ENCODE data around the gene TPO.
"Not testable (repeated sequence)": the region's sequence is repeated elsewhere in the genome, so short reads cannot be mapped to it uniquely, and the experiment has no call there.

The TPO gene

DNA sequence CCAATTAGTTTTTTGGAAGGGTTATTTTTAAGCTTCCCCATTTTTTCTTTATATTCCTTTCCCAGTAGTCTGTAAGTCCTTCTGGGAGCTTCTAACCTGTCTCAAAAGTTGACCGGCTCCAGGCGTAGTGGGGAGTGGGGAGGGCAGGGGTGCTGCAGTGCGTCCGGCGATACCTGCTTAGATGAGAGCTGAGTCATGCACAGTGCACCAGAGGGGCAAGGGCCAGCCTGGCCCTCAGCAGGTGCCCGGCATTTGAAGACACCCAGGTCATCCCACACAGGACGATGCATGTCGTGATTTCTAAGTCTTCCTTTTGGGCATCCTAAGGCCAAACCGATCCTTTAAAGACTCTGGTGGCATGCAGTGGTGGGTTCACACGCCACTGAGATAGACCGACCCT lies 73.4 kb downstream of the TPO start:
- no peak for DNase-seq

- no peak for DNase-seq
Measured at GRCh38 chr2:1487758-1488157, 74.5 kb downstream of the TPO start.

- no peak for DNase-seq
Measured at GRCh38 chr2:1488181-1488671, 75.0 kb downstream of the TPO start.

GRCh38 chr2:1488851-1489250 lies 75.6 kb downstream of the TPO start:
- DNase-seq, result no peak

DNA sequence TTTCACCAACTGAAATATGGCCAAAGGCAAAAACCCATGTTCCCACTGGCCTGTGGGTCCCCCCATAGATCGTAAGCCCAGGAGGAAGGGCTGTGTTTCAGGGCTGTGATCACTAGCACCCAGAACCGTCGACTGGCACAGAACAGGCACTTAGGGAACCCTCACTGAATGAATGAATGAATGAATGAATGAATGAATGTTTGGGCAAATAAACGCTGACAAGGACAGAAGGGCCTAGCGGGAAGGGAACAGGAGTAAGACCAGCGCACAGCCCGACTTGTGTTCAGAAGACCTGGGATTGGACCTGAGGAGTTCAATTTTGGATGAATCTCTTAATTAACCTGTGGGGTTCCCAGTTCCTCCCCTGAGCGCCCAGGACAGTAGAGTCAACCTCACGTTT lies 76.2 kb downstream of the TPO start:
- DNase-seq, result no peak

DNA sequence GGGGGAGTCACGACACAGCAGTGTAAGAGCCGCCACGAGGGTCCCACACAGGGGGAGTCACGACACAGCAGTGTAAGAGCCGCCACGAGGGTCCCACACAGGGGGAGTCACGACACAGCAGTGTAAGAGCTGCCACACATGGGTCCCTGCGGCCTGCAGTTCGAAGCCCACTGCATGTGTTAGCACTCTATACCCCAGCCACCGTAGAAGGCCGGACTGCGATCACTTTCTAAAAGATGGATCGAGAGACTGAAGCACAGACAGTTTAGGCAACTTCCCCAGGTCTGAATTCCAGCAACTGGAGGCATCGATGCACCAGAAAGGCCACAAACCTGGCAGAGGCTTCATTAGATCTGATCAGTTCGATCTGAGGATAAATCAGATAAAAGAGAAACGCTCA lies 77.1 kb downstream of the TPO start:
- DNase-seq, result not testable (repeated sequence)

GRCh38 chr2:1491751-1492150 lies 78.5 kb downstream of the TPO start:
- DNase-seq, result no peak

- DNase-seq, result not testable (repeated sequence)
Measured at GRCh38 chr2:1492231-1492630, 79.0 kb downstream of the TPO start.

- DNase-seq, result no peak
Measured at GRCh38 chr2:1492711-1493430, 79.6 kb downstream of the TPO start.

DNA sequence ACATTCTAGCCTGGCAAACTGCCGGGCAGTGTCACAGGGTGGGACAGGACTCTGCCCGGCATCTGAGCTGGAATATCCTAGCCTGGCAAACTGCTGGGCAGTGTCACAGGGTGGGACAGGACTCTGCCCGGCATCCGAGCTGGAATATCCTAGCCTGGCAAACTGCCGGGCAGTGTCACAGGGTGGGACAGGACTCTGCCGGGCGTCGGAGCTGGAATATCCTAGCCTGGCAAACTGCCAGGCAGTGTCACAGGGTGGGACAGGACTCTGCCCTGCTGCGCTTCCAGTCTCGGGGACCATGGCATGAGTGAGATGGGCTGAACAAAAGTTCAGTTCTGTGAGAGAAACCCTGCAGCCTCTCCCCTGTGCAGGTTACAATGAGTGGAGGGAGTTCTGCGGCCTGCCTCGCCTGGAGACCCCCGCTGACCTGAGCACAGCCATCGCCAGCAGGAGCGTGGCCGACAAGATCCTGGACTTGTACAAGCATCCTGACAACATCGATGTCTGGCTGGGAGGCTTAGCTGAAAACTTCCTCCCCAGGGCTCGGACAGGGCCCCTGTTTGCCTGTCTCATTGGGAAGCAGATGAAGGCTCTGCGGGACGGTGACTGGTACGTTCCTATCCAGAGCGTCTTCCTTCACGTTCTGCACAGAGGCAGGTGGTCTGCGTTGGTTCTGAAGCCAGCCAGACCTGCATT lies 80.3 kb downstream of the TPO start:
- no peak for DNase-seq

DNA sequence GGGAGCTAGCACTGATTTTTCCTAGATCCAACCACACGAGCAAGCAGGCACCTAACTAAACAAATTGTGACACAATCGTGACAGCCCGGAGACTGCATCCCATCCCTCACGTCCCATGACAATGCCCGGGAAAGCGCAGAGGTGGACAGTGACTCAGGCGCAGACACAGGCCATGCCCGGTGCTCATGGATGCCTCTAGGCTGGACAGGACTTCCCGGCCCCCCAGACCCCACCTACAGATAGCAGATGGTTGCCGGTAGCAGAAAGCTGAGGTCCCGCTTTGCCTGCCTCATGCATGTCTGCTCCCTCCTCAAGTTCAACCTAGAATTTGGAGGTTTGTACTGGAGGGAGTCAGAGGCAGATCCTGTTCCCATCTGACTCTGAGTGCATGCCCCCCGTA lies 81.0 kb downstream of the TPO start:
- no peak for DNase-seq

GRCh38 chr2:1494906-1495305 lies 81.6 kb downstream of the TPO start:
- no peak for DNase-seq

- no peak for DNase-seq
Measured at GRCh38 chr2:1495676-1496358, 82.6 kb downstream of the TPO start.

- DNase-seq, result no peak
Measured at GRCh38 chr2:1496359-1496821, 83.1 kb downstream of the TPO start.

- DNase-seq, result no peak
Measured at GRCh38 chr2:1497122-1497611, 83.9 kb downstream of the TPO start.

GRCh38 chr2:1498176-1498575 lies 84.9 kb downstream of the TPO start:
- no peak for DNase-seq

- DNase-seq, result no peak
Measured at GRCh38 chr2:1499033-1499795, 86.0 kb downstream of the TPO start.

DNA sequence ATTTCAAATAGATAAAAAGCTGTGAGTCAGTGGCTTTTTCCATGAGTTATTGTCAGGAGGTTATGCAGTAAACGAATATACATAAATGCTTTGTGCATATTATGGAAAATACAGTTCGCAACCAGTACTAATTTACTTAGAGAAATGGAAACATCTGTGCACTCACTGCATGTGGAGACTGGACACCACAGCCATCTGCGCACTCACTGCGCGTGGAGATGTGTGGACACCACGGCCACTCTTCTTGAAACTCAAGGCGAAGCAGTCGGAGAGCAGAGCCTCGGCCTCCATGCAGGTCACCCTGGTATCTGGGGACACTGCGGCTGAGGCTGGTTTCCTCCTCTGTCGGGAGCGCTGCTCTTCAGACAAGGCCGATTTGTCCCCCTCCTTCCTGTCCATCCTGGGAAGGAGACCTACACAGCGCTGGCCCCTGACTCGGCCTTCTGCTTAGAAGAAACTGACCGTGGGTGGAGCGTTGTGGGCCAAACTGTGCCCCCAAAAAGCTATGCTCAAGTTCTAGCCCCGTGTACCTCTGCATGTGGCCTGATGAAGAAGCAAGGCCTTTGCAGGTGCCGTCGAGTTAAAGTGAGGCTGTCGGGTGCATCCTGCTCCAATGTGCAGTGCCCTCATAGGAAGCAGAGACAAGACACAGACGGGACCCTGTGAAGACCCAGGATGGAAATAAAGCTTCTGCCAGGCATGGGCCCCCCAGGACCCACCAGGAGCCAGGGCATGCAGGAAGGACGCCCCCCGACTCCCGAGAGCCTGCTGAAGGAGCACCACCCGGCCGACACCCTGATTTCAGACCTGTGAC lies 88.0 kb downstream of the TPO start:
- no peak for DNase-seq

- no peak for DNase-seq
Measured at GRCh38 chr2:1501991-1502390, 88.7 kb downstream of the TPO start.

DNA sequence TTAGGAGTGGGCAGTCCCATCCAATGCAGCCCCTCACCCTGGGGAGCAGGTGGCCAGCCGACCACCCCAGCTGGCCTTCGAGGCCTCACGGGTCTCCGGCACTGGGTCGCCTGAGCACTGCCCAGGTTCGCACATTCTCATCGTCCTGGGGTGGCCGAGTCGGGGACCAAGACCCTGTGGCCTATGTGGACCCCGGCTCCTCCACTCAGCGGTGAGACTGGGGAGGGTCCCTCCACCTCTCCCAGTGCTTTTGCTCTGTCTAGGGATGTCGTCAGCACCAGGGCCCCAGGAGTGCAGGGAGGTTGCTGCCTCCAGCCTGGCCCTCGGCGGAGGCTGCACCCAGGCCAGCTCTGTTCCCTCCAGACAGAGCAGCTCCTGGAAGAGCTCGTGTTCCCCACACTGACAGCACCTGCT lies 89.6 kb downstream of the TPO start:
- no peak for DNase-seq

- no peak for DNase-seq
Measured at GRCh38 chr2:1503471-1504310, 90.4 kb downstream of the TPO start.

Measured in inflammatory macrophage treated with lipopolysaccharide for 1 hour (primary cell).